Natural killer cell (primary cell): Measurements from ENCODE around the gene PSEN1. TPM values are rescaled to one million over a fixed set of nuclear protein-coding genes. Genes with fewer than 3 reads are reported as not detected.

Experiments
- ATAC-seq, 3 donors: fragments of 150-1000 bp in 2 of 3; fragments of 200-7000 bp in 1 of 3; cut with Tn5 transposase; 1 replicate in 1 of 3; 2 replicates in 2 of 3; pipeline ENCODE4 v1.10.0; 2021; ENCODE audit warnings: mild to moderate bottlenecking in 2 of 3, moderate library complexity in 2 of 3
- DNase-seq, 2 donors: peaks; one replicate each; pipeline versions ENCODE4 v3.0.0 to v3.0.0-alpha.2; 2013 to 2021; ENCODE audit warnings: mixed read lengths in 1 of 2
- H3K27ac ChIP-seq: one replicate; pipeline ENCODE4 v1.5.1; 2013; ENCODE audit warnings: mild to moderate bottlenecking, low read length
- H3K27me3 ChIP-seq: one replicate; pipeline ENCODE4 v1.6.1; 2013; ENCODE audit warnings: low read length; ENCODE audit not compliant: control insufficient read depth, insufficient read depth
- H3K36me3 ChIP-seq: one replicate; pipeline ENCODE4 v1.6.1; 2013; ENCODE audit warnings: low read length; ENCODE audit not compliant: control insufficient read depth, insufficient read depth
- H3K4me1 ChIP-seq: one replicate; pipeline ENCODE4 v1.6.1; 2013; ENCODE audit warnings: low read length; ENCODE audit not compliant: control insufficient read depth, insufficient read depth
- H3K4me3 ChIP-seq: one replicate; pipeline ENCODE4 v1.5.1; 2013; ENCODE audit warnings: low read length
- H3K9me3 ChIP-seq: one replicate; pipeline ENCODE4 v1.6.1; 2013; ENCODE audit warnings: low read length; ENCODE audit not compliant: control insufficient read depth, insufficient read depth
- H3K27ac Mint-ChIP-seq, 2 donors: one replicate each; pipeline ENCODE4 v1.8.0; 2022; ENCODE audit warnings: mild to moderate bottlenecking in 2 of 2, mixed read lengths in 2 of 2, moderate library complexity in 1 of 2
- H3K27me3 Mint-ChIP-seq, 2 donors: one replicate each; pipeline ENCODE4 v1.8.0; 2022; ENCODE audit warnings: low read depth in 2 of 2, mixed read lengths in 2 of 2
- H3K36me3 Mint-ChIP-seq: one replicate; pipeline ENCODE4 v1.8.0; 2022; ENCODE audit warnings: mixed read lengths
- H3K4me1 Mint-ChIP-seq, 2 donors: one replicate each; pipeline ENCODE4 v1.8.0; 2022; ENCODE audit warnings: mixed read lengths in 2 of 2
- H3K4me3 Mint-ChIP-seq: one replicate; pipeline ENCODE4 v1.8.0; 2022; ENCODE audit warnings: mild to moderate bottlenecking, moderate library complexity, mixed read lengths
- H3K9me3 Mint-ChIP-seq, 2 donors: one replicate each; pipeline ENCODE4 v1.8.0; 2022; ENCODE audit warnings: mixed read lengths in 2 of 2
- CTCF ChIP-seq: fragments of 200-600 bp; IDR thresholded peaks from one replicate; pipeline ENCODE4 v1.8.0; 2022; ENCODE audit warnings: antibody characterized with exemption
- WGBS: methylation state at CpG from one replicate; pipeline ENCODE4 v1.1.7; 2013; ENCODE audit warnings: missing lambda C conversion rate; ENCODE audit not compliant: insufficient coverage; 5-methylcytosine and 5-hydroxymethylcytosine counted together
- intact Hi-C: fragments of 100-400 bp; cut with micrococcal nuclease; formaldehyde crosslinking; loops from one replicate; pipeline ENCODE4 v1.14.2; 2022
- total RNA-seq, 4 donors: library from RNA; stranded (reverse); fragments of 120-200 nt in 1 of 4; gene quantifications; one replicate each; pipeline versions ENCODE4 v1.2.3 to v1.2.4, GENCODE V29; 2013 to 2022

PSEN1 gene
- total RNA-seq, 3 donors from 2014 or later (not counting 1 experiment from before 2014, with no cell fraction given): 47.1 to 62.6 (median 55.2) TPM

DNA sequence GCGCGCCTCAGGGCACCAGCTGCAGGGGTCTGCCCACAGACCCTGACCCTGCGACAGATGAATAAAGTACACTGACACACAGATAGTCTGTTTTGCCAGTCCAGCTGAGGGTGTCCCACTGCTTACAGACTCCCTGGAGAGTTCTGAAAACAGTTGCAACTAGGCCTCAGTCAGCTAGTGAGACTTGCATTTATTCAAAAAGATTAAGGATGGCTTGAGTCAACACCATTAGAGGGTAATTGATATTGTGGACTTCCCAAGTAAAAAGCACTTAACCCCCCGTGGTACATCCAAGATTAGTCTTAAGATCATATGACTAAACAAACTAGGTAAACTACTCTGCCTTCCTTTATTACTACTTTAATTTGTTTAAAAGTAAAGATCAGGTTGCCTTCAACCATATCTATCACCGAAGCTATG is 11.1 kb upstream of the PSEN1 start:
- ATAC-seq (no peak), DNase-seq (no peak)
- Mint-ChIP-seq H3K9me3 (no peaks in the 10 kb centered on the region), H3K27me3 (no peaks in the 10 kb centered on the region), H3K4me1 (no peaks in the 10 kb centered on the region), H3K36me3 (no peaks in the 10 kb centered on the region), H3K4me3 (no peak overlapping the region), H3K27ac (peak overlapping the region; percentile 13 to 17)
- 100% methylated on average over 4 of the region's 5 CpGs for WGBS
- no peaks in the 10 kb centered on the region for H3K27me3 ChIP-seq
- intact Hi-C loops: no loop called here
- no peak overlapping the region for H3K27ac ChIP-seq
- no peaks in the 10 kb centered on the region for H3K4me1 ChIP-seq
- no peaks in the 10 kb centered on the region for H3K9me3 ChIP-seq
- H3K4me3 ChIP-seq: no peak overlapping the region
- TF ChIP-seq CTCF: no peak
- H3K36me3 ChIP-seq: peaks cover 29% of the 10 kb centered on the region

- intact Hi-C loops: no loop called here
- Histone ChIP-seq H3K27ac (no peak overlapping the region), H3K36me3 (peaks cover 24% of the 10 kb centered on the region), H3K27me3 (no peaks in the 10 kb centered on the region), H3K4me3 (no peak overlapping the region), H3K4me1 (no peaks in the 10 kb centered on the region), H3K9me3 (no peaks in the 10 kb centered on the region)
- ATAC-seq (no peak), DNase-seq (no peak)
- H3K27ac Mint-ChIP-seq: peak overlapping the region; percentile 13 to 17
- WGBS: 100% methylated on average over 1 of the region's 3 CpGs
- no peaks in the 10 kb centered on the region for H3K9me3 Mint-ChIP-seq
- H3K4me1 Mint-ChIP-seq: no peaks in the 10 kb centered on the region
- no peaks in the 10 kb centered on the region for H3K36me3 Mint-ChIP-seq
- H3K4me3 Mint-ChIP-seq: no peak overlapping the region
- H3K27me3 Mint-ChIP-seq: no peaks in the 10 kb centered on the region
- no peak for TF ChIP-seq CTCF
Measured at GRCh38 chr14:73125746-73126145, 10.6 kb upstream of the PSEN1 start.

GRCh38 chr14:73133795-73134194 is 2.5 kb upstream of the PSEN1 start:
- Mint-ChIP-seq H3K27me3 (no peaks in the 10 kb centered on the region), H3K4me3 (no peak overlapping the region), H3K9me3 (no peaks in the 10 kb centered on the region), H3K4me1 (peaks cover 17 to 21% of the 10 kb centered on the region in 2 donors), H3K27ac (peak overlapping the region in 1 of 2 donors; percentile 3), H3K36me3 (no peaks in the 10 kb centered on the region)
- no peak overlapping the region for H3K4me3 ChIP-seq
- ATAC-seq: no peak
- peaks cover 17% of the 10 kb centered on the region for H3K4me1 ChIP-seq
- no peaks in the 10 kb centered on the region for H3K36me3 ChIP-seq
- H3K9me3 ChIP-seq: no peaks in the 10 kb centered on the region
- WGBS: 95% methylated on average over 3 of the region's 3 CpGs
- no peaks in the 10 kb centered on the region for H3K27me3 ChIP-seq
- no peak overlapping the region for H3K27ac ChIP-seq
- DNase-seq: no peak
- no peak for TF ChIP-seq CTCF
- intact Hi-C loops: no loop called here

DNA sequence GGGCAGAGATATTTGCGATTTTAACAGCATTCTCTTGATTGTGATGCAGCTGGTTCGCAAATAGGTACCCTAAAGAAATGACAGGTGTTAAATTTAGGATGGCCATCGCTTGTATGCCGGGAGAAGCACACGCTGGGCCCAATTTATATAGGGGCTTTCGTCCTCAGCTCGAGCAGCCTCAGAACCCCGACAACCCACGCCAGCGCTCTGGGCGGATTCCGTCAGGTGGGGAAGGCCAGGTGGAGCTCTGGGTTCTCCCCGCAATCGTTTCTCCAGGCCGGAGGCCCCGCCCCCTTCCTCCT is 271 bp upstream of the PSEN1 start:
- Histone ChIP-seq H3K4me3 (peak overlapping the region; percentile 85), H3K36me3 (no peaks in the 10 kb centered on the region), H3K4me1 (peaks cover 17% of the 10 kb centered on the region), H3K27ac (peak overlapping the region; percentile 96), H3K27me3 (no peaks in the 10 kb centered on the region), H3K9me3 (no peaks in the 10 kb centered on the region)
- Mint-ChIP-seq H3K36me3 (no peaks in the 10 kb centered on the region), H3K27me3 (no peaks in the 10 kb centered on the region), H3K27ac (peak overlapping the region; percentile 96 to 100), H3K4me1 (peaks cover 23 to 27% of the 10 kb centered on the region in 2 donors), H3K9me3 (no peaks in the 10 kb centered on the region), H3K4me3 (peak overlapping the region; percentile 97)
- ATAC-seq (no peak), DNase-seq (no peak)
- no peak for TF ChIP-seq CTCF
- WGBS: 3% methylated on average over 16 of the region's 16 CpGs
- intact Hi-C loops: loop anchor here (1.0 to 5.0 kb wide), 2 partner anchors 78 to 951 kb away; partner anchors contain the start of gene RBM25
